GM12801 (cell line): ENCODE measurements around the gene TEX22.

Experiments
- TF ChIP-seq, protein P1 (sequence below): IDR thresholded peaks from one replicate; pipeline ENCODE4 v1.5.1; 2011; ENCODE audit warnings: control low read depth; ENCODE audit not compliant: insufficient read length; ENCODE audit errors: extremely low read depth

TEX22 gene

DNA sequence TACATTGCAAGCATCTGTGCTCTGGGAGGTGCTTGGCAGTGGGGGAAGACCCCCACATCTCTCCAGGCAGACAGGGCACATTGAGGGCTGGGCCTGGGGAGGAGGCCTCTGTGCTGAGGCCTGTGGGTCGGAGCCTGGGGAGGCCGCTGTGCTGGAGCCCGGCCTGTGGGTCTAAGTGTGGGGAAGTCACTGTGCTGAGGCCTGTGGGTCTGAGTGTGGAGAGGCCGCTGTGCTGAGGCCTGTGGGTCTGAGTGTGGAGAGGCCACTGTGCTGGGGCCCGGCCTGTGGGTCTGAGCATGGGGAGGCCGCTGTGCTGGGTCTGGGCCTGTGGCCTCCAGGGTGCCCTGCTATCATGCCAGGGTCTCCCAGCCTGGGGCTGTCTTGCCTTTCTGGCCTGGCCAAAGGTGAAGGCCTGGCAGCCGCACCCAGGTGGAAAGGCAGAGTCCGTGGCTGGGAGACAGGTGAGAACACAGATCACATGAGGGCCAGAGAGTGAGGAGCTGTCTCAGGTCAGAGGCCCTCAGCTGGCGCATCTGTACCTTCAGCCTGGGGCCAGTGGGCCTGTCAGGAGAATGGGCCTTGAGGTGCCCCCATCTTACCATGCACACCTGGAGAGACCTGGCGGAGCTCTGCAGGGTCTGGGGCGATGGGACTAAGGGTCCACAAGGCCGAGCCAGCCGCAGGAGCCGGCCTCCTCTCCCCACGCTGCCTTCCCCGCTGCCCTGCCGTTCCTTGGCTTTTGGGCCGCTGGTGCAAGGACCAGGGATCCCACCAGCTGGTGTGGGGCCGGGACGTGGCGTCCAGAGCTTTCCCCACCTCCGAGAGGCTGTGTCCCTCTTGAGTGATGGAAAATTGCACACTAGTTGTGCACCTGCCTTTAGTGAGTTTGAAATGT lies 57.7 kb downstream of the TEX22 start:
- TF ChIP-seq, protein P1, sequence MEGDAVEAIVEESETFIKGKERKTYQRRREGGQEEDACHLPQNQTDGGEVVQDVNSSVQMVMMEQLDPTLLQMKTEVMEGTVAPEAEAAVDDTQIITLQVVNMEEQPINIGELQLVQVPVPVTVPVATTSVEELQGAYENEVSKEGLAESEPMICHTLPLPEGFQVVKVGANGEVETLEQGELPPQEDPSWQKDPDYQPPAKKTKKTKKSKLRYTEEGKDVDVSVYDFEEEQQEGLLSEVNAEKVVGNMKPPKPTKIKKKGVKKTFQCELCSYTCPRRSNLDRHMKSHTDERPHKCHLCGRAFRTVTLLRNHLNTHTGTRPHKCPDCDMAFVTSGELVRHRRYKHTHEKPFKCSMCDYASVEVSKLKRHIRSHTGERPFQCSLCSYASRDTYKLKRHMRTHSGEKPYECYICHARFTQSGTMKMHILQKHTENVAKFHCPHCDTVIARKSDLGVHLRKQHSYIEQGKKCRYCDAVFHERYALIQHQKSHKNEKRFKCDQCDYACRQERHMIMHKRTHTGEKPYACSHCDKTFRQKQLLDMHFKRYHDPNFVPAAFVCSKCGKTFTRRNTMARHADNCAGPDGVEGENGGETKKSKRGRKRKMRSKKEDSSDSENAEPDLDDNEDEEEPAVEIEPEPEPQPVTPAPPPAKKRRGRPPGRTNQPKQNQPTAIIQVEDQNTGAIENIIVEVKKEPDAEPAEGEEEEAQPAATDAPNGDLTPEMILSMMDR = no peak

DNA sequence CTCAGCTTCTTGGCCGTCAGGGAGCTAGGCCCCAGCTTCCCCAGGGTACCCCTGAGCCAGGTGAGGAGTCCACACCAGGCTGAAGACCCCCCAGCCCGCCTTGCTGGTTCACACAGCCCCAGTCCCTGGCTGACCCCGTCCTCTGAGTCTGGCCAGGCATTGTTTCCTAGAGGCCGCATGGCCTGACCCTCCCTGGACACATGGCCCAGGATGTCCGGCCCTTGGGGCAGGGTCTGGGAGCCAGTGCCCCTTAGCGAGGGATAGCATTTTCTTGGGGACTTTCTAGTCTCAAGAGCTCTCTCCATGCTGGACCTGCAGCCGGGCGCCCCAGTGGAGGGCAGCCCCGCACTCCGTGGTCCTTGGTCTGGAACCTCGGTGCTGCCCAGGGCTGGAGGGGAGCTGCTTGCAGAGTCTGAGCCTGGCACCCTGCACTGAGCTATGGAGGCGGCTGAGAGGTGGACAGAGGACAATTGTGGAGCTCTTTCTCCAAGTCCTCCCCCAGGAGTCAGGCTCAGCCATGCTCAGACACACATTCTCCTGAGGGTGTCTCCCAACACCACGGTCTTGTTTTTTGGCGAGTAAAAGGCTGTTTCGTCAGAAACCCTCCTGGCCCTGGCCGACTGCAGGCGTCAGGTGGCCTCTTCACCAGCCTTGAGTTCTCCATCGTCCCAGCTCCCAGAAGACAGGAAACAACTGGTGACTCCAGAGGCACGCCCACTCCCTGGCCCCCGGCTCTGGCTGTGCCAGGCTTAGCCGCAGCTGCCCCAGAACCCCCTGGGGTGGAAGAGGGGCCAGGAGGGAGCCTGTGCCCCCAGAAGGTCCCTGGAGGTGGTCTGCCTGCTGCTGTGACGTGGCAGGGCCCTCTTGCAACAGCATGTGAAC lies 58.6 kb downstream of the TEX22 start:
- TF ChIP-seq, protein P1 = no peak

DNA sequence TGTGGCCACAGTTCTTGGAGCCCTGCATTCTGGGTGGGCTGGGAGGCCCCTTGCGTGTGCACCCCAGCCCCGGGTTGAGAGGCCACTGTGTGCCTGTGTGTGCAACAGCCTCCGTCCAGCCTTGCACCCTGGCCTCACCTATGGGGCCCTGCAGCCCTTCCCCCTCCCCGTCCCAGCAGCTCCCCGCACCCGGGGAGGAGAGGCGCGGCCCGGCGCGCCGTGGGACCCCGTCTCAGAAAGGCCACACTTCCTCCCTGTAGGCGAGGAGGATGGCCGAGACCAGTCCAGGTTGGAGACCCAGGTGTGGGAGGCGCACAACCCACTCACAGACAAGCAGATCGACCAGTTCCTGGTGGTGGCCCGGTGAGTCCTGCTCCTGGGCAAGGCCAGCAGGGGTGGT lies 59.7 kb downstream of the TEX22 start:
- TF ChIP-seq, protein P1 = no peak

DNA sequence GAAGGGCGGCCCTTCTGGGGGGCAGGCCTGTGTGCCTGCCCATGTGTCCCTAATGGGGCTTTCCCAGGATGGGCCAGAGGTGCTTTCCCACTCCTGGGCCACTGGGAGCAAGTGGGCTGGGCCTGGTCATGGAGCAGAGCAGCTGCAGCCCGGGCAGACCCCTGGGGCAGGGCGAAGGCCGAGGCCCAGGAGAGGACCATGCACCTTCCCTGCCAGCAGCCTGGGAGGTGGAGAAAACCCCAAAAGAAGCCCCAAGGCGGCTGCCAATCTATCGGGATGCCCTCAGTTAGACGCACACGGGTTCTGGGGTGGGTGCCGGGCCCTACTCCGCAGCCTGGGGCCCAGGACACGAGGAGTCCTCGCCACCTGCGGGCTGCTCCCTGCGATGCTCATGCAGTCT lies 60.2 kb downstream of the TEX22 start:
- TF ChIP-seq, protein P1 = no peak

DNA sequence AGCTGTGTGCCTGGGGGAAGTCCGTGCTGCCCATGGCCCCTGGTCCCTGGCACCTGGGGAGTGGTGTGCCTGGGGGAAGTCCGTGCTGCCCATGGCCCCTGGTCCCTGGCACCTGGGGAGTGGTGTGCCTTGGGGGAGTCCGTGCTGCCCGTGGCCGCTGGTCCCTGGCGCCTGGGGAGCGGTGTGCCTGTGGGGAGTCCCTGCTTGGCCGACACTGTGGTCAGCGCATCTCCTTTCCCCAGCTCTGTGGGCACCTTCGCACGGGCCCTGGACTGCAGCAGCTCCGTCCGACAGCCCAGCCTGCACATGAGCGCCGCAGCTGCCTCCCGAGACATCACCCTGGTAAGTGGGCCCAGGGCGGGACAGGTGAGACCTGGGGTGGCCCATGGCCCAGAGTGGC lies 61.8 kb downstream of the TEX22 start:
- TF ChIP-seq, protein P1 = no peak

DNA sequence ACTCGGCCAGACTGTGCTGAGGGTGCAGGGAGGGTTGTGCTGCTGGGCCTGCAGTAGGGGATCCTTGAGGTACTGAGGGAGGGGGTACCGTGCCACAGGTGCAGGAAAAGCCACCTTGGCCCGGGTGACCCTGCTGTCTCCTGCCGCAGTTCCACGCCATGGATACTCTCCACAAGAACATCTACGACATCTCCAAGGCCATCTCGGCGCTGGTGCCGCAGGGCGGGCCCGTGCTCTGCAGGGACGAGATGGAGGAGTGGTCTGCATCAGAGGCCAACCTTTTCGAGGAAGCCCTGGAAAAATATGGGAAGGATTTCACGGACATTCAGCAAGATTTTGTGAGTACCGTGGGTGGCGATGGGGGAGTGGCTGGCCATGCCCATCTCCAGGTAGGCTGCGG lies 62.3 kb downstream of the TEX22 start:
- TF ChIP-seq, protein P1 = no peak

DNA sequence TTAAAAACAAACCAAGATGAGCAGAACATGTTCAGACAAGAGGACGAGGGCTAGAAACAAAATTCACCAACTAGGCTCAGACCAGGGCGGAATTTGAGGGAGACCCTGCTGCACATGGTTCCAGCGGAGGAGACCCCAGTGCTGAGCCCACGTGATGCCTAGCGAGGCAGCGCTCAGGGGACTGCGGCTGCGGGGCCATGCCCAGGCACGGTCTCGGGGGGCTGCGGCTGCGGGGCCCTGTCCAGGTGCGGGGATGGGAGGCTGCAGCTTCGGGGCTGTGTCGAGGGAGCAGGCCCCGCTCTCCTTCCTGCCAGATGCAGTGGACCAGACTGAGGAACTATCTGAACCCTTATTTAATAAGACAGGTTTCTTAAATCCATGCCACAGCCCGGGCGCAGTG lies 63.6 kb downstream of the TEX22 start:
- TF ChIP-seq, protein P1 = no peak
